HG03520 (cell line): ENCODE results near the gene SCN4B.

Source experiments
- ATAC-seq: cut with Tn5 transposase; IDR thresholded peaks from one replicate; pipeline ENCODE4 v1.9.1; 2021; ENCODE audit warnings: mild to moderate bottlenecking, moderate library complexity; ENCODE audit not compliant: unreplicated experiment

The SCN4B gene

DNA sequence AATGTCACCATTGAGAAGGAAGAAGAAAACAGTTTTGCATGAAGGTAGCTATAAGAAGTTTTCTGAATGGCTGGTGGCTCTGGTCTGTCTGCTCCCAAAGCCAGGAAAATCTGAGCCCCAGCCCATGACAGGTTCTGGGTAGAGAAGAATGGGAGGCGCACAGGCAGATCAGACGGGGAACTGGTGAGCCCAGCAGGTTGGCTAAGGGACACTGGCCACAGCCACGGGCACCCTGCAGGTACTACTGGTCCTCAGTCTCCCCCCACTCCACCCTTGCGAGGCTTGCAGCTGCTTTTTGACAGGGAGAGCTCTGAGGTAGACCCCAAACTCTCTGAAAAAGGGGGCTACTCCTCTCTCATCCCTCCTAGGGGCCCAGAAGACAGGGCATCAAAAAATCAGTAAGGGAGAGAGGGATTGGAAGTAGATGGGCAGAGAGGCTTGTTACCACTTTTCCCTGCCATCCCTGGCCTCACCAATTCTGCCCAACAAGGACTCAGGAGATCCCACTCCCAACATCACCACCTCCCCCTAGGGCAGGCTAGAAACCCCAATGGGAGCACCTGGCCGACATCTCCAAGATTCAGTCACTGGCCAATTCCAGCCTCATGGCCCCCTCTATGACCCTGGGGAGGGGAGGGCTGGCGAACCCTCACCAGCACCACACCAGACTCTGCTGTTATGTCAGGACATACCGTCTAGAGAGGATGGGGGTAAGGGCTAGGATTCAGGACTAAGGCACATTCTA lies 17.4 kb downstream of the SCN4B start:
- ATAC-seq = no peak

DNA sequence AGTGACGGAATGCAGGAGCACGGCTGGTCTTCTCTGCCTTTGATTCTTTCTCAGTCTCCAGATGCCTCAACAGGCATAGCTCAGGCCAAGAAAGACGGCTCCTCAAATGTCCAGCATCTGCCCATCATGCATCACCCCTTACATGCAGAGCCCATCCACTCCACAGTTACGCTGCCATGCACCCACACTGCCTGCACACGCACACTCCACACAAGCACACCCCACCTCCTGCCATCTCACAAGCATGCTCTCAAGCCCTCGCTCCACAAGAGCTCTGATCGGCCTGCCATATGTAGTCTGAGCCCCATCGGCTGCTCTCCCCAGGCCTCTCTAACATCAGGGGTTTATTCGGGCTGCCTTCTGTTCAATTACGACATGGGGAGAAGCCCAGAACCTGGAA lies 18.8 kb downstream of the SCN4B start:
- no peak for ATAC-seq

DNA sequence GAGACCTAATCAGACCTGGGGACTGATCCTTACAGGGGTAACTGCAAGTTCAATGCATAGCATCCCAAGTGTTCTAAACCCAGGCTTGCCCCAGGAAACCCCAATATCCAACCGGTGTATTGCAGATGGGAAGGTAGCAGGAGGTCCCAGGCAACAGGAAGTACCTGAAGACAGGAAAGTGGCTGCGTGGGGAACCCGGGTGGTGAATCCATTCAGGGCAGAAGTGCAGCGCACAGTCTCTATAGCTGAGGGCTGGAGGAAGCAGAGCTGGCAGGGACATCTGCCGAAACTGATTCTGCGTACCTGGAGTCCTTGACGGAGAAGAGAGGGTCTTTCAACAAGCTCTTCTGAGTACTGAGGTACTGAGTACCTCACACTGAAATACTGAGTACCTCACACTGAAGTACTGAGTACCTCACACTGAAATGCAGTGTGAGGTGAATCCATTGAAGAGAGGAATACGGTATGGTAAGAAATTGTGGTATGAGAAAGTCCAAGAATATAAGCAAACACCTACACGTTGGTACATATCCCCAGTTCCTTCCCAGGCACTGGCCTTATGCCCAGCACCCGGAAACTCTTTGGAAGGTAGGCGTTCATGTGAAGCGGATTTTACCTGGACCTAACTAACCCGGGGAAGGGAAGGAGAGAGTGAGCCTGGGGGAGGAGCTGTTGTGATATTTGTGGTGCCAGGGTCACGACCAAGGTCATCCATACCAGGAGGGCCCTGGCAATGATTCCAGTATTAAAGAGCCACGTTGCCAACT lies 20.1 kb downstream of the SCN4B start:
- no peak for ATAC-seq

DNA sequence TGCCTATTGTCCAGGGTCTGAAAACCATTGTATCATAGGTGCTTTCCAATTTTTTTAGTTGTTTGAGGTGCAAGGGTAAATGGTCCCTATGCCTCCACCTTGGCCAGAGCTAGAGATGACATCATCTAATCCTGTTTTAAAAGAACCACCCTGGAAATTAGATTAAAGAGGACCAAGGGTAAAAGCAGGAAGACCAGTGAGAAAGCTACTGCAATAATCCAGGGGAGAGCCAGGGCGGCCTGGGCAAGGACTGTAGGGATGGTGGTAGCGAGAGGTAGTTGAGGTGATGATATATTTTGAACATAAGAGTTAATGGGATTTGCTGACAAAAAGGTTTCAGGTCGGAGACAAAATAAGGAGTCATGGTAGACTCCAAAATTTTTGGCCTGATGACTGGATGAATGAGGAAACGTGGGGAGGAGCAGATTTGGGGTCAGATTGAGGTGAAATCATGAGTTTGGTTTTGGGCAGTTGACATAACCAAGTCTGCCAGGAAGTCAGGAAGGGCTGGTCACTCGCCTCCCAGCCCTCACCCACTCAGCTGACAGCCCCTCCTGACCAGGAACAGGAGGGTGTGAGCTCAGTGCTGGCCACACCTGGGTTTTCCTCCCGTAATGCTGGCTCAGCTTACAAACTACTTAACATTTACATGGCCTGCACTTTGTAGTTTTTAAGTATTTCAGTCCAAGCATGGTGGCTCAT lies 23.0 kb downstream of the SCN4B start:
- ATAC-seq = no peak

DNA sequence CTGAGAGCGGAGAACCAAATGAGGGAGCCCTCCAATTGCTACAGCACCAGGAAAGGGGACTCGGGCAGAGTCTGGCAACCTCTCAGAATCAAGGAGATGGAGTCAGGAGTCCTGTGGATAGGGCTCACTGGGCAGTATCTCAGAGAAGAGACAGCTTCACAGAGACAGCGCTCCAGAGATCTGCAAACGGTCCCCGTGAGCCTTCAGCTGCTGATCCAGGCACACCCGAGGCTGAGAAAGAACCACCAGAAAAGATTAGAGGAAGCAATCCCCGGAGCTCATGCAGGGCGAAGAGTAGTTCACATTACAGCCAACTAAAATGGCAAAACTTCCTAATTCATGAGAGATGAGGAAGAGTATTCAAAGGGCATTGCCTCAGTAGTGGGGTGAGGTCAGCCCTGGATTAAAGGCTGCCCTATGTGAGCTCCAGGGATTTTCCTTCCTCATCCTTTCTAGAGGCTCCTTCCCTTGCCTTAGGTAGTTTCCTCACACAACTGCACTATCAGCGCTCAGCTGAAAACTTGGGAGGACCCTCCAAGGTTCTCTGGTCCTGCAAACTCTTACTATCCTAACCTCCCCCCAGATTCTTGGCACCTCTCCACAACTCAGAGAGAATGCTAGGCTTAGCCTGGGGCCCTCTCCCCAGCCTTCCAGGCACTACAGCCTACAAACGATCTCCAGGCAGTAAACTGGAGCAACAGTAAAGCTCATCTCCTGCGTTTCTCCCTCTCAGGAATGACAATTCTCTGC lies 23.7 kb downstream of the SCN4B start:
- no peak for ATAC-seq

DNA sequence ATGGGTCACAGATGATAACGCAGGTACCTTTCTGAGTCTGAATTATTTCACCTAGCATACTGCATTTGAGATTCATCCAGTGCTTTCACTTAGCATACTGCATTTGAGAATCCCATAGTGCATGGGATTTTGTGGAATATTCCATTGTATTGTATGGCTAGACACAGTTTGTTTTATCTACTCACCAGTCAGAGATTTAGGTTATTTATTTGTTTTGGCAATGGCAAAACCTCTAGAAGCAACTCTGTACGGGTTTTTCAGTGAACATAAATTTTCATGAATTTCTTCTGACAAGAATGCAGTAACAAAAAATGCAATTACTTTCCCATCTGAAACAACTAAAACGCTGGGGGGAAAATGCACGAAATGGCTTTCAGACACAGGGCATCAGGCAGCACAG lies 24.3 kb downstream of the SCN4B start:
- no peak for ATAC-seq

DNA sequence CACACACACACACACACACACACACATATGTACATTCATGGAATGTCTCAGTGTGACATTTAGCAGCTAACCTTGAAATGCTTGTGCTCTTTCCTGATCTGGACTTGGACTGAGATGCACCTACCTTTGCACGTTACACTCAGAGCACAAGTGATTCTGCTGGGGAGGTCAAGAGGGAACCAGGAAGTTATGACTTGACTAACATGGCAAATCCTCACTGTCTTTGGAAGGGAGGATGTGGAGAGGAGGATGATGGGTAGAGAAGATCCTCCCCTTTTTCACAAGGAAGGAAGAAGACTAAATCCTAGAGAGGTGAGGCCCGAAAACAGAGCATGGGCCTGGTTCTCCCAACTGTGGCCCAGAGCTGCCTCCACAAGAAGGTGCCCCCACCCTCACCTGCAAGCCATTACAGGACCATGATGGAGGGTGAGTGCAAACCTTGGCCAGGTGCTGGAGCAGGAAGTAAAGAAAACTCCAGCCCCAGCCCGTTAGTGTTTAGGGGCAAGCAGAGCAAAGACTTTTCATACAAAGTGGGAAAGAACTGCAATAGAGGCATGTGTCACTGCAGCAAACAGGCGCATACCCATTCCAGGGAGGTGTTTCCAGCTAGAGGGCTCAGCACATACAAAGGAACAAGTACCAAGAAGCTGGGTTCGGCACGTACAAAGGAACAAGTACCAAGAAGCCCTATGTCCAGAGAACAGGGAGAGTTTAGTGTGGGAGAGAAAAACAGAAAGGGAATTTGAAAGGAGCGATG lies 26.4 kb downstream of the SCN4B start:
- ATAC-seq = no peak

DNA sequence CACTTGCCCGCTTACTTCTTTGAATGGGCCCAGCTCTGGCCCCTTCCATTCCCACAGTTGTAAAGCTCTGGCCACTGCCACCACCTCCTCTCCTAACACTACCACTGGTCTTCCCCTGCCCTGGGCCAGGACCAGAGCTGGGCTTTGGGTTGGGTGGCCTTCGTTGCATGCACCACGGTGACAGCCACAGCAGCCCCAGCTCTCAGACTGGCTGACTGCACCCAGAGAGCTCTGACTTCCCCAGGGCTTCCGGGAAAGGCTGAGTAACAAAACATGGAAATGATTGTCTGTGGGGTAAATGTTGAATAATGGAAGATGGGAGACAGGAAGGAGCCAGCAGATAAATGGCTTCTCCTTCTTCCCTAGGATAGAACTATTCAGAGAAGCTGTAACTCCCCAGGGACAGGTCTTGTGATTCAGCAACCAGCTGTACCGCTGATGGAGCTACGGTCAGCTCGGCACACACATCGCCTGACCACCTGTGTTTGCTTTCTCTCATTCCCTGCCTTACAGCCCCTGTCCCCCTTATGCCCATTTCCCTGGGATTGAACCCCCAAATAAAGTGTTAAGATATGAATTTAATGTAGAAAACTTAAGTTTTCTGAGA lies 27.6 kb downstream of the SCN4B start:
- ATAC-seq = no peak

DNA sequence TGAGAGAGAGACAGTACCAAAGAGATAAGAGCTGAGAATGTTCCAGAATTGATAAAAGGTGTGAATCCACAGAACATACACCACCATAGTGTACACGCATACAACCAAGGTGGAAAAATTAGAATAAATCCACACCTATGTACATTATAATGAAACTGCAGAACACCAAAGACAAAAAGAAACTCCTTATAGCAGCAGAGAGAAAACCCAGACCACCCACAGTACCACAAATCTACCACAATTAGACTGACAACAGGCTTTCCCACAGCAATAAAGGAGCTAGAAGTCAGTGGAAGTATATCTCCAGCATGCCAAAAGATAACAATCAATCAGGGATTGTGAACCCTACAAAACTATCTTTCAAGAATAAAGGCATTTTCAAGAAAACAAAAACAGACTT lies 31.8 kb downstream of the SCN4B start:
- ATAC-seq = no peak

DNA sequence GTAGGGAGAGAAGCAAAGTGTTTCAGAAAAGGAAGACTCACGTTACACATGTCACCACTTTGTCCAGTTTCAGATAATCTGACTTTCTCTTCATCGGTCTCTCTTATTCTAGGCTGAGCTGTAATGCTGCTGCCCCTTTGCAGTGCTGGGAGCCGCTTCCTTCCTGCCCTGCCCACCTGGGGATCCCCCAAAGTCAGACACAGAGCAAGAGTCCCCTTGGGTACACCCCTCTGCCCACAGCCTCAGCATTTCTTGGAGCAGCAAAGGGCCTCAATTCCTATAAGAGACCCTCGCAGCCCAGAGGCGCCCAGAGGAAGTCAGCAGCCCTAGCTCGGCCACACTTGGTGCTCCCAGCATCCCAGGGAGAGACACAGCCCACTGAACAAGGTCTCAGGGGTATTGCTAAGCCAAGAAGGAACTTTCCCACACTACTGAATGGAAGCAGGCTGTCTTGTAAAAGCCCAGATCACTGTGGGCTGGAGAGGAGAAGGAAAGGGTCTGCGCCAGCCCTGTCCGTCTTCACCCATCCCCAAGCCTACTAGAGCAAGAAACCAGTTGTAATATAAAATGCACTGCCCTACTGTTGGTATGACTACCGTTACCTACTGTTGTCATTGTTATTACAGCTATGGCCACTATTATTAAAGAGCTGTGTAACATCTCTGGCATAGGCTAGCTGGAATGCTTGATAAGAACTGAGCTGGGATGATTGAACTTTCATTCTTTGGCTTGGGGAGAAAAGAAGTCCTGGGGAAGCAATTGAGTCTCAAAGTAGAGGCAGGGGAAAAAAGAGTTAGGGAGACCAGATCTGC lies 34.6 kb downstream of the SCN4B start:
- no peak for ATAC-seq

DNA sequence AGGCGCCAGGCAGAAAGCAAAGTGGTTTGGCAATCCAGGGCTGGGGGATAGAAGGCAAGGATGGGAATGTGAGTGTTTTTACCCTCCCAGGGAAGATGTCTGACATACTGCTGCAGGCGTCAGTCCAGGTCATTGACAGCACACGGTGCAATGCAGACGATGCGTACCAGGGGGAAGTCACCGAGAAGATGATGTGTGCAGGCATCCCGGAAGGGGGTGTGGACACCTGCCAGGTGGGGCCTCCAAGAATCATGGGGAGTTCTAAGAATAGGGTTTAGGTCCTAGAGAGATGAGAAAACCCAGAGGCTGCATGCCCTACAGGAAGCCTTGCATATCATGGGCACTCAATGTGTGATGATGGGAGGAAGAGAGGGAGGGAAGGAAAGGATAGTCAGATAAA lies 37.6 kb downstream of the SCN4B start:
- ATAC-seq = no peak

DNA sequence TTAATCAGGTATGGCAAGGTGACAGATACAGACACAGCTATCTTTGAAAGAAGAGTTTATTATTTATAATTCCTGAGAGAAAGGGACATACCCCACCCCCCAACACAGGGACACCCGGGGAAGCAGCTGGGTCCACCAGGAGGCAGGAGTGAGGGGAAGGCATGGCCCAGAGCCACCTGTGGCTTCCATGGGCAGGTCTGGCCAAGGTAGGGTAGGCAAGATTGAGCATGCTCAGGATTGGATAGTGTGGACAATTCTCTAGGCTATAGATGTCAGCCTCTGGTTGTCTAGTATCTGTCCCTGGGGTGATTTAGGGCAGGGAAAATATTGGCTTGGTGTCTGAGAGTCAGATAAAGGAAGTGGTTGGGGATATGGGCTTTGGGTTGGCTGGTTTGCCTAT lies 38.4 kb downstream of the SCN4B start:
- no peak for ATAC-seq

DNA sequence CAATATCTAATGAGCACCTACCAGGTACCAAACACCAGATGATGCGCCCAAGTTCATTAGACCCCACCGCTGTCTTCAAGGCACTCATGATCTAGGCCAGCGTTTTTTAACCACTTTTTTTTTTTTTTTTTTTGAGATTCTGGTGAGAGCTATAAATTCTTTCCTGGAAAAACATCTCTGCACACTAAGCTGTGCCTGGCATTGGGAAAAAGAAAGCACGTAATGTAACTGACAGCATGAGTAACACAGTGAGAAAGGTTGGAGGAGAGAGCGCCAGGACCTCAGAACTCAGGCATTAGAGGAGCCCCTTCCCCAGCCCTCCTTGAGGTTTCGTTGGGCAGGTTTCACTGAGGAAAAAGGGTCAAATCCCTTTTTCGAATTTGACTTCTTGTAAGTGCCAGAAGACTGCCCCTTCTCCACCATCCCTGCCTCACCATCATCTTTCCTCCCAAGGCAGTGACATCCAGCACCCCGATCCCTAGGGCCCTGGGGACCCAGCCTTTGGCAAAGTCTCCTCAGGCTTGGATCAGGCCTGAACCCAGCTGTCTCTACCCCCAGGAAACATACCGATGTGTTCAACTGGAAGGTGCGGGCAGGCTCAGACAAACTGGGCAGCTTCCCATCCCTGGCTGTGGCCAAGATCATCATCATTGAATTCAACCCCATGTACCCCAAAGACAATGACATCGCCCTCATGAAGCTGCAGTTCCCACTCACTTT lies 39.8 kb downstream of the SCN4B start:
- no peak for ATAC-seq

DNA sequence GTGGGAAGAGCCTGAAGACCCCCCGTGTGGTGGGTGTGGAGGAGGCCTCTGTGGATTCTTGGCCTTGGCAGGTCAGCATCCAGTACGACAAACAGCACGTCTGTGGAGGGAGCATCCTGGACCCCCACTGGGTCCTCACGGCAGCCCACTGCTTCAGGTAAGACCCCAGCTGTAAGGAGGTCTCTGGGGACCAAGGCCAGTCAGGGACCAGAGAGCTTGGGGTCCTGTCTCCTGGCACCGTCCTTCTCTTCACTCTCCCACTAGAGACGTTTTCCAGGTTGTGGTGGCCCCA lies 40.9 kb downstream of the SCN4B start:
- ATAC-seq = no peak

DNA sequence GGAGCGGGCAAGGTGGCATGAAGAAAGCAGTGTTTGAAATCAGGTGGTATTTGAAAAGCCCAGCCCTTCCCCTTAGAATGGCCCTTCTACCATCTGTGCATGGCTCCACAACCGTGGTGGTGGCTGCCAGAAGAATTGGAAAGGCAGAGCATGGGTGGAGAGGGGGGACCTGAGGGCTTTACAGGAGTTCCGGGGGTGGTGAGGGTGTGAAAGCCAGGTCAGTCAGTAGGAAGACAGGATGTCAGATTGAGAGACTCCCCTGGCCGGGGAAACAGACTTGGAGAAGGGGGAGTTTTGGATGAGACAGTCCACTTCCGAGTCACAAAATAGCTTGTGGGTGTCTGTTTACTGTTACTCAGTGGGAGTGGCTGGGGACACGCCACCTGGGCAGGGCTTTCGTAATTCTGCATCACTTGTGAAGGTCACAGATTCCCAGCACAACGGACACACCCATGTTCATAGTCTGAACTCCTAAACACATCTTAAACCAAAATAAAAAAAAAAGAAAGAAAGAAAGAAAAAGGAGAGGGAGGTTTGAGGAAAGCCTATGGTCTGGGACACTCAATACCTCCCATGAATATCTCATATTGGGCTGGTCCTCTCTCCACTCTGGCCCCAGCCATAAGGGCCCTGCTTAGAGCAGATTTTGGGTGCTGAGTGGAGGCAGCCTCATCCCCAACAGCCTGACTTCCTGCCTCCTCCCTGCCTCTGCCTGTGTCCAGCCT lies 41.4 kb downstream of the SCN4B start:
- ATAC-seq = no peak

DNA sequence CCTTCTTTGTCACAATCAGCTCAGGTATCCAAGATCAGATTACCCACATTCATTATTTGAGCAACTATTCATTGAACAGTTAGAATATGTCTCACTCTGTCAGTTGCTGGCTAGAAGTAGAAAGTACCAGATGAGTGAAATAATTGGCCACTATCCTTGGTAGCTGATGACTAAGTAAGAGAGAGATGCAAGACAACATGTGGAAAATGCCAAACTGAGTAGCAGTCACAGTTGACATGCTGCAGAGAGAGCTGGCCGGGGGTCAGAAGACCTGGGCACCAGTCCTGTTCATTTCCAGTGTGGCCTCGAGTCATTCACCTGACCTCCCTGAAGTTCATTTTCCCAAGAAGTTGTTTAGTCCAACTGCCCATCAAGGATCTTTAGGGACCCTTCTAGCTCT lies 43.4 kb downstream of the SCN4B start:
- ATAC-seq = no peak

DNA sequence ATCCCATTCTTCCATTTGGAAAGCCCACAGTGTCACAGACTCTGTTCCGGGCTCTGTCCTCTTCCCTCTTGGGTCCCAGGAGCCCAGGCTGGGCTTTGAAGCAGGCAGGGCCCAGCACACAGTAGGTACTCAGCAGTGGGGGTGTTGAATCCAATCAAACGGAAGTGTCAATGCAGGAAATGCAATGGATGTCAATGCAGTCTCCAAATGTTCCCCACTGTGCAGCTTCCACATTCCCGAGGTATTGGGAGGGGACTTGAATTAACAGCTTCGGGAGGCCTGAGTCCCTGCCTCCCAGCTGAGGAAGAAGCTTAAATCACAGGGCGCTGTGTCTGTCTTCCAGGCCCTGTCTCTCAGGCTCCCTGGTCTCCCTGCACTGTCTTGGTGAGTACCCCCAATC lies 44.1 kb downstream of the SCN4B start:
- ATAC-seq = no peak

DNA sequence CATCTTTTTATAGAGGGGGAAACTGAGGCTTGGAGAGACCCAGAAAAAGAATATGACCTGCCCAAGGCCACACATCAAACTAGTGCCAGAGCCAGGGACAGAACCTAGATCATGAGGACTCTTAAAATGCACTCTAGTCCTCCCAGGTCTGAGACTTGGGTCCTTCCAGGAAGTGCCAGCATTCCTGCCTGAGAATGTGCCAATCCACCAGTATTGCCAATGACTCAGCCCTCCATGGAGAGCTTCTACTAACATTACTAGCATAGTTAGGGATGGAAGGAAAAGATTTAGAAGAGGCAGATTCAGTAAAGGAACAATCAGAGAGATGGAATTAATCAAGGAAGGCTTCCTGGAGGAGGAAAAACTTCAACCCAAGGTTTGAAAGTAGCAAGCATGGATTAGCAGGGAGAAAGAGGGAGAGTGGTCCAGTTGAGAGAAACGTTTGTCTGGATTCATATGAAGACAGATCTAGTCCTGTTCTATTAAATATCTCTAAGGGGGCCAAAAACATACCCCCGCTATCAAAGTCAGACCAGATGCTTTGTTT lies 45.8 kb downstream of the SCN4B start:
- no peak for ATAC-seq
